NCI-H2196 treated with DMSO at 0.1 percent for 48 hours (cell line): ENCODE data around the gene PCLAF.

Experiments
- DNase-seq: peaks from one replicate; lab custom pipeline; 2025; ENCODE audit not compliant: unreplicated experiment; lab: John Stamatoyannopoulos, UW

PCLAF gene

DNA sequence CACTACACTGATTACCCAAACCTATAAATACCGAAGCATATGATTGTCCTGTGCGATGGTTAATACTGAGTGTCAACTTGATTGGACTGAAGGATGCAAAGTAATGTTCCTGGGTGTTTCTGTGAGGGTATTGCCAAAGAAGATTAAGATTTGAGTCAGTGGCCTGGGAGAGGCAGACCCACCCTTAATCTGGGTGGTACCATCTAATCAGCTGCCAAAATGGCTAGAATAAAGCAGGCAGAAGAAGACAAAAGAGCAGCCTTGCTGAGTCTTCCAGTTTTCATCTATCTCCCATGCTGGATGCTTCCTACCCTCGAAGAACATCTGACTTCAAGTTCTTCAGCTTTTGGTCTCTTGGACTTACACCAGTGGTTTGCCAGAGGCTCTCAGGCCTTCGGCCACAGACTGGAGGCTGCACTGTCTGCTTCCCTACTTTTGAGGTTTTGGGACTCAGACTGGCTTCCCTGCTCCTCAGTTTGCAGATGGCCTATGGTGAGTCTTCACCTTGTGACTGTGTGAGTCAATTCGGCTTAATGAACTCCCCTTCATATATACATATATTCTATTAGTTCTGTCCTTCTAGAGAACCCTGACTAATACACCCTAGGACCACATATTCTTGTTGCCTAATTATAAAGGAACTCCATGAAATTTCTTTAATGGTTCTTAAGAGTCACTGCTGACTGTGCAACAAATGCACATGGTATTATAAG is 56.9 kb downstream of the PCLAF start:
- no peak for DNase-seq

DNA sequence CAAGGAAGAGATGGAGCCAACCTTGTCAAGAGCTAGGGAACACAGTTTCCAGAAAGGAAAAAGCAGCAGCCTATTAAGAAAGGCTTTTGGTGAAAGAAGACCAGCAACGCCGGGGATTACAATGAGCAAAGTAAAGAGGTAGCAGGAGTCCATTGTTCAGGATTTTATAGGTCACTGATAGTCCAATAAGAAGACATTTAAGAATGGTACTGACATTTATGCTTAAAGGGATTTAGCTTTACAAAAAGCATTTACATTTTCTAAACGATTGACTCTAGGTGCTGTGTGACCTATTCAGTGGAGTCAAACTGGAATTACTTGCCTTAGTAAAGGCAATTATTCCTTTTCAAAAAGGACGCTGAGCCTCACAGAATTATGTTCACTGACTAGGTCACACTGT is 66.0 kb downstream of the PCLAF start:
- DNase-seq, result no peak

DNA sequence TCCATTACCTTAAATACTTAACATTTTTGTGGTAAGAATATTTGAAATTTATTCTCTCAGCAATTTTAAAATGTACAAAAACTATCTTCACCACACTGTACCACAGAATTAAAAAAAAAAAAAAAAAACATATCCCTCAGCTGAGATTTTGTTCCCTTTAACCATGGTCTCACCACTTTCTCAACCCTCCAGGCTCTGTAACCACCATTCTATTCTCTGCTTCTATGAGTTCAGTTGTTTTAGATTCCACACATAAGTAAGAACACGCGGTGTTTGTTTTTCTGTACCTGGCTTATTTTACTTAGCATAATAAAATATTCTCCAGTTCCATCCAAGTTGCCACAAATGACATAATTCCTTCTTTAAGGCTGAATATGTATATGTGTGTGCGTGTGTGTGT is 66.8 kb downstream of the PCLAF start:
- DNase-seq, result no peak
